ENCODE results near the gene OTOGL. TPM values are rescaled to one million over a fixed set of nuclear protein-coding genes. Genes with fewer than 3 reads are reported as not detected.

The OTOGL gene
- total RNA-seq, 2 experiments from 2014 or later: not detected

DNA sequence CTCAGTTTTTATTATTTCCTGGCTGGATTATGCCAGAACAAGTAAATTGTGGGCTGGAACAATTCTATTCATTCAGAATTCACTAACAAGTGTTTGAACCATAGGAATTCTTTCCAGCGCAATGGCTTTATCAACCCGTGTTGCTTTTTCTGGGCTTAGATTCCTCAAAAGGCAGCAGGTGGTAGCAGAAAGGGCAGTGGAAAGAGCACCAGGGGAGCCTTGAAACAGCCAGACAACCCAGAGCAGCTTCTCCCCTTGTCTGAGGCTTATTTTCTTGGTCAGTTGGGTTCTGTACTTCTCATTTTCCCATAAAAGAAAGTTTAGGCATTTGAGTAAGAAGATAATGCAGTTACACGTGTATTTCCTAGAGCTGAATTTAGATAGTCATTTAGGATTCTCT, 130.7 kb downstream of the OTOGL start:
- no peaks in the 10 kb centered on the region for H3K79me2 ChIP-seq (ENCODE audit: insufficient read depth, low read depth, low read length)
- no peaks in the 10 kb centered on the region for H3K36me3 ChIP-seq (ENCODE audit: insufficient read depth, low read length)
- DNase-seq (ENCODE audit: low spot score): no peak
- no peak overlapping the region for H2AFZ ChIP-seq (ENCODE audit: low read length)
- H3K27ac ChIP-seq (ENCODE audit: low read depth, low read length, poor library complexity, severe bottlenecking): no peak overlapping the region
- ChIA-PET CTCF (ENCODE audit: unreplicated experiment) (no interaction called here), POLR2A (interaction anchor here (0.9 kb wide), 1 partner anchor 119 kb away, joined by 3 read pairs; no protein-coding TSS in a partner anchor)
- intact Hi-C loops (cut with micrococcal nuclease; ENCODE audit: unreplicated experiment): no loop called here
- no peaks in the 10 kb centered on the region for H3K9me2 ChIP-seq (ENCODE audit: insufficient read depth, low read length)
- no peaks in the 10 kb centered on the region for H3K4me1 ChIP-seq (ENCODE audit: insufficient read depth, low read length, poor library complexity, severe bottlenecking)
- no peaks in the 10 kb centered on the region for H4K20me1 ChIP-seq (ENCODE audit: insufficient read depth, low read length)
- no TSS peak for BruUV-seq (replicated peaks)
- no peak overlapping the region for H3K4me3 ChIP-seq (ENCODE audit: low read depth, low read length, poor library complexity, severe bottlenecking)
- H3K4me2 ChIP-seq (ENCODE audit: low read length): no peak overlapping the region
- TF ChIP-seq, protein P1, sequence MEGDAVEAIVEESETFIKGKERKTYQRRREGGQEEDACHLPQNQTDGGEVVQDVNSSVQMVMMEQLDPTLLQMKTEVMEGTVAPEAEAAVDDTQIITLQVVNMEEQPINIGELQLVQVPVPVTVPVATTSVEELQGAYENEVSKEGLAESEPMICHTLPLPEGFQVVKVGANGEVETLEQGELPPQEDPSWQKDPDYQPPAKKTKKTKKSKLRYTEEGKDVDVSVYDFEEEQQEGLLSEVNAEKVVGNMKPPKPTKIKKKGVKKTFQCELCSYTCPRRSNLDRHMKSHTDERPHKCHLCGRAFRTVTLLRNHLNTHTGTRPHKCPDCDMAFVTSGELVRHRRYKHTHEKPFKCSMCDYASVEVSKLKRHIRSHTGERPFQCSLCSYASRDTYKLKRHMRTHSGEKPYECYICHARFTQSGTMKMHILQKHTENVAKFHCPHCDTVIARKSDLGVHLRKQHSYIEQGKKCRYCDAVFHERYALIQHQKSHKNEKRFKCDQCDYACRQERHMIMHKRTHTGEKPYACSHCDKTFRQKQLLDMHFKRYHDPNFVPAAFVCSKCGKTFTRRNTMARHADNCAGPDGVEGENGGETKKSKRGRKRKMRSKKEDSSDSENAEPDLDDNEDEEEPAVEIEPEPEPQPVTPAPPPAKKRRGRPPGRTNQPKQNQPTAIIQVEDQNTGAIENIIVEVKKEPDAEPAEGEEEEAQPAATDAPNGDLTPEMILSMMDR (conservative IDR thresholded peaks at IDR 0.05; ENCODE audit: low read length): no peak
- TF ChIP-seq EZH2phosphoT487 (IDR thresholded peaks at IDR 0.05; ENCODE audit: borderline replicate concordance, low read depth, low read length): no peak
- no peaks in the 10 kb centered on the region for H3K9me3 ChIP-seq (ENCODE audit: low read length)

DNA sequence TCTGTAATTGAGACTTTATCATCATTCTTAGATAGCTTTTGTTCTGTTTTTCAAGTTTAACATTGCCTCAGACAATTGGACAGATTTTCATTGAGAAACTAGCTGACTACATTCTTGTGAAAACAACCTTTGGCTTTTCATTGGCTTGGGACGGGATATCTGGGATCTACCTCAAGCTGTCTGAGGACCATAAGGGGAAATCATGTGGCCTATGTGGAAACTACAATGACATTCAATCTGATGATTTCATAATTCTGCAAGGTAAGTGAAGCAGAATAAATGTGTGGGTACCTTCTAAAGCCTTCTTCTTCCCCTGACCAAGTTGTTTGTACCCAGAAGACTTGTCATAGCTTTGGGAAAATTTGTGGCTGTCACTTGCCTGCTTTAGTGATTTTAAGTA, 133.5 kb downstream of the OTOGL start:
- Histone ChIP-seq H4K20me1 (ENCODE audit: insufficient read depth, low read length) (no peaks in the 10 kb centered on the region), H3K4me1 (ENCODE audit: insufficient read depth, low read length, poor library complexity, severe bottlenecking) (no peaks in the 10 kb centered on the region), H3K9me2 (ENCODE audit: insufficient read depth, low read length) (no peaks in the 10 kb centered on the region), H3K27ac (ENCODE audit: low read depth, low read length, poor library complexity, severe bottlenecking) (no peak overlapping the region), H3K4me3 (ENCODE audit: low read depth, low read length, poor library complexity, severe bottlenecking) (no peak overlapping the region), H3K4me2 (ENCODE audit: low read length) (no peak overlapping the region), H3K79me2 (ENCODE audit: insufficient read depth, low read depth, low read length) (no peaks in the 10 kb centered on the region), H2AFZ (ENCODE audit: low read length) (no peak overlapping the region), H3K36me3 (ENCODE audit: insufficient read depth, low read length) (no peaks in the 10 kb centered on the region), H3K9me3 (ENCODE audit: low read length) (no peaks in the 10 kb centered on the region)
- DNase-seq (ENCODE audit: low spot score): no peak
- POLR2A ChIA-PET: interaction anchor here (0.6 to 1.1 kb wide), 2 partner anchors 8 to 431 kb away, joined by 3 to 4 read pairs; no protein-coding TSS in a partner anchor
- CTCF ChIA-PET (ENCODE audit: unreplicated experiment): no interaction called here
- intact Hi-C loops (cut with micrococcal nuclease; ENCODE audit: unreplicated experiment): no loop called here
- BruUV-seq (replicated peaks): no TSS peak
- TF ChIP-seq, protein P1 (conservative IDR thresholded peaks at IDR 0.05; ENCODE audit: low read length): no peak
- TF ChIP-seq EZH2phosphoT487 (IDR thresholded peaks at IDR 0.05; ENCODE audit: borderline replicate concordance, low read depth, low read length): no peak

DNA sequence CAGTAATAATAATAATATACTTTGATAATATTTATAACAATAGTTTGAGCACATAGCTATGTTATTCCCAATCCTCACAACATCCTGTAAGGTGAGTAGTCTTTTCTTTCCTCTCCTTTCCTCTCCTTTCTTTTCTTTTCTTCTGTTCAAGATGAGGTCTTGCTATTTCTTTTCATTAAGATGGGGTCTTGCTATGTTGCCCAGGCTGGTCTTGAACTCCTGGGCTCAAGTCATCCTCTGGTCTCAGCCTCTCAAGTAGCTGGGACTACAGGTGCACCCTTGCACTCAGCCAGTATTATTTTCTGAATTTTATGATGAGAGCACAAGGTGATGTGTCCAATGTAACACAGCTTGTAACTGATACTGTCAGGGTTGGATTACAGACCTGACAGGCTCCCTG, 134.6 kb downstream of the OTOGL start:
- intact Hi-C loops (cut with micrococcal nuclease; ENCODE audit: unreplicated experiment): no loop called here
- Histone ChIP-seq H2AFZ (ENCODE audit: low read length) (no peak overlapping the region), H3K4me2 (ENCODE audit: low read length) (no peak overlapping the region), H4K20me1 (ENCODE audit: insufficient read depth, low read length) (no peaks in the 10 kb centered on the region), H3K36me3 (ENCODE audit: insufficient read depth, low read length) (no peaks in the 10 kb centered on the region), H3K79me2 (ENCODE audit: insufficient read depth, low read depth, low read length) (no peaks in the 10 kb centered on the region), H3K4me1 (ENCODE audit: insufficient read depth, low read length, poor library complexity, severe bottlenecking) (no peaks in the 10 kb centered on the region), H3K9me2 (ENCODE audit: insufficient read depth, low read length) (no peaks in the 10 kb centered on the region), H3K27ac (ENCODE audit: low read depth, low read length, poor library complexity, severe bottlenecking) (no peak overlapping the region), H3K4me3 (ENCODE audit: low read depth, low read length, poor library complexity, severe bottlenecking) (no peak overlapping the region), H3K9me3 (ENCODE audit: low read length) (no peaks in the 10 kb centered on the region)
- ChIA-PET CTCF (ENCODE audit: unreplicated experiment) (no interaction called here), POLR2A (no interaction called here)
- no peak for DNase-seq (ENCODE audit: low spot score)
- no peak for TF ChIP-seq EZH2phosphoT487 (IDR thresholded peaks at IDR 0.05; ENCODE audit: borderline replicate concordance, low read depth, low read length)
- TF ChIP-seq, protein P1 (conservative IDR thresholded peaks at IDR 0.05; ENCODE audit: low read length): no peak
- no TSS peak for BruUV-seq (replicated peaks)
